Measurements from ENCODE around the gene OGT. TPM values are rescaled to one million over a fixed set of nuclear protein-coding genes. Genes with fewer than 3 reads are reported as not detected.
A peak's percentile ranks its signal among the peaks of the same experiment; 100 is the strongest.

OGT gene
- total RNA-seq, 1 experiment from 2014 or later: 174 TPM

GRCh38 chrX:71525316-71525715 is 7.6 kb upstream of the OGT start:
- no peaks in the 10 kb centered on the region for H3K4me1 ChIP-seq (ENCODE audit: control insufficient read depth, insufficient read depth, low read length)
- no peak for ATAC-seq
- H3K9me3 ChIP-seq (ENCODE audit: control insufficient read depth, insufficient read depth, low read depth, low read length): no peaks in the 10 kb centered on the region
- H3K36me3 ChIP-seq (ENCODE audit: control insufficient read depth, insufficient read depth, low read length): no peaks in the 10 kb centered on the region
- no peaks in the 10 kb centered on the region for H3K27me3 ChIP-seq (ENCODE audit: control insufficient read depth, insufficient read depth, low read length)
- no TSS peak for BruUV-seq (replicated peaks)
- in situ Hi-C loops (cut with HindIII; ENCODE audit: low pct_unique_long_range_greater_than_20kb, low sequenced_read_pairs) (no loop called here), intact Hi-C loops (cut with micrococcal nuclease; ENCODE audit: unreplicated experiment) (no loop called here)
- no peak overlapping the region for H3K4me3 ChIP-seq (ENCODE audit: low read depth in 2 of 2, low read length in 2 of 2)
- no peak for DNase-seq (ENCODE audit: low read depth, low spot score)
- TF ChIP-seq REST (IDR thresholded peaks at IDR 0.05; ENCODE audit: insufficient read depth in 1 of 2, low read depth in 2 of 2, low read length in 1 of 2) (no peak), TCF7L2 (IDR thresholded peaks at IDR 0.05; ENCODE audit: low read depth, low read length) (no peak), SIN3A (IDR thresholded peaks at IDR 0.05; ENCODE audit: borderline replicate concordance, insufficient read depth, low read depth, low read length) (no peak), POLR2AphosphoS5 (IDR thresholded peaks at IDR 0.05; ENCODE audit: low read depth, low read length) (no peak), CTCF (IDR thresholded peaks at IDR 0.05) (no peak)
- ChIA-PET POLR2A (no interaction called here), CTCF (interaction anchor here (0.7 kb wide), 2 partner anchors 26 to 412 kb away, joined by 4 to 7 read pairs; no protein-coding TSS in a partner anchor)
- H3K27ac ChIP-seq (ENCODE audit: low read length): no peak overlapping the region

GRCh38 chrX:71532078-71532752 is 689 bp upstream of the OGT start:
- no peaks in the 10 kb centered on the region; the same call in 1 of the 2 replicates for H3K36me3 ChIP-seq (ENCODE audit: control insufficient read depth, insufficient read depth, low read length)
- ATAC-seq (peak; percentile 7; the same call in 1 of the 2 replicates), DNase-seq (ENCODE audit: low read depth, low spot score) (no peak)
- peak overlapping the region; percentile 88 to 98 for H3K4me3 ChIP-seq (ENCODE audit: low read depth in 2 of 2, low read length in 2 of 2)
- intact Hi-C loops (cut with micrococcal nuclease; ENCODE audit: unreplicated experiment): no loop called here
- CTCF ChIA-PET: interaction anchor here (0.6 kb wide), 1 partner anchor 36 kb away, joined by 5 read pairs; no protein-coding TSS in a partner anchor
- POLR2A ChIA-PET: interaction anchor here (0.5 to 0.6 kb wide), 2 partner anchors 444 to 556 kb away, joined by 3 to 7 read pairs; no protein-coding TSS in a partner anchor
- peak overlapping the region; percentile 89 for H3K27ac ChIP-seq (ENCODE audit: low read length)
- H3K27me3 ChIP-seq (ENCODE audit: control insufficient read depth, insufficient read depth, low read length): no peaks in the 10 kb centered on the region
- TSS peak; percentile 98 for BruUV-seq (replicated peaks)
- in situ Hi-C loops (cut with HindIII; ENCODE audit: low pct_unique_long_range_greater_than_20kb, low sequenced_read_pairs): no loop called here
- no peak for TF ChIP-seq REST (IDR thresholded peaks at IDR 0.05; ENCODE audit: insufficient read depth in 1 of 2, low read depth in 2 of 2, low read length in 1 of 2)
- no peak for TF ChIP-seq SIN3A (IDR thresholded peaks at IDR 0.05; ENCODE audit: borderline replicate concordance, insufficient read depth, low read depth, low read length)
- no peak for TF ChIP-seq TCF7L2 (IDR thresholded peaks at IDR 0.05; ENCODE audit: low read depth, low read length)
- no peak for TF ChIP-seq CTCF (IDR thresholded peaks at IDR 0.05)
- TF ChIP-seq POLR2AphosphoS5 (IDR thresholded peaks at IDR 0.05; ENCODE audit: low read depth, low read length): no peak
- peaks cover 8% of the 10 kb centered on the region; the same call in 1 of the 2 replicates for H3K4me1 ChIP-seq (ENCODE audit: control insufficient read depth, insufficient read depth, low read length)
- no peaks in the 10 kb centered on the region for H3K9me3 ChIP-seq (ENCODE audit: control insufficient read depth, insufficient read depth, low read depth, low read length)

Measured in Panc1 (cell line).